ENCODE data around the gene DAGLB.

DAGLB gene

GRCh38 chr7:6447581-6448199, at the start of gene DAGLB:
DAGLB (minus strand) TSS chr7:6447954; CDS start chr7:6447842, 112 bp downstream.
- TF ChIP-seq EZH2 (IDR thresholded peaks at IDR 0.05; ENCODE audit: borderline replicate concordance, low read length) (no peak), CTCF (IDR thresholded peaks at IDR 0.05; ENCODE audit: low read length) (no peak)
- H3K4me1 ChIP-seq (ENCODE audit: insufficient read depth, low read length, severe bottlenecking): peaks cover 15% of the 10 kb centered on the region
- H4K20me1 ChIP-seq (ENCODE audit: insufficient read depth, low read length): no peaks in the 10 kb centered on the region
- no peaks in the 10 kb centered on the region for H3K27me3 ChIP-seq (ENCODE audit: insufficient read depth, low read length)
- H3K27ac ChIP-seq (ENCODE audit: low read depth, low read length, poor library complexity, severe bottlenecking): peak within 1 kb of the TSS; percentile 37
- H3K9me2 ChIP-seq (ENCODE audit: low read depth, low read length): no peaks in the 10 kb centered on the region
- H3K79me2 ChIP-seq (ENCODE audit: insufficient read depth, low read length): no peaks in the 10 kb centered on the region; the same call in none of the 2 replicates
- peak within 1 kb of the TSS; percentile 90 for H3K4me2 ChIP-seq (ENCODE audit: low read length)
- peak within 1 kb of the TSS; percentile 85 for H3K4me3 ChIP-seq (ENCODE audit: low read depth, low read length, poor library complexity, severe bottlenecking)
- H3F3A ChIP-seq (ENCODE audit: insufficient read depth, low read length): no peaks in the 10 kb centered on the region
- H3K36me3 ChIP-seq (ENCODE audit: insufficient read depth, low read length): peaks cover 28% of the 10 kb centered on the region
- H3K9ac ChIP-seq (ENCODE audit: low read length): peak within 1 kb of the TSS; percentile 93
- no peaks in the 10 kb centered on the region for H3K9me3 ChIP-seq (ENCODE audit: low read length)
- H2AFZ ChIP-seq (ENCODE audit: low read length): 0 out of 2 replicates have a peak within 1 kb of the TSS, but pooled peaks have one; percentile 31

- Histone ChIP-seq H3K36me3 (ENCODE audit: insufficient read depth, low read length) (no peaks in the 10 kb centered on the region), H3K27ac (ENCODE audit: low read depth, low read length, poor library complexity, severe bottlenecking) (no peak overlapping the region), H3K79me2 (ENCODE audit: insufficient read depth, low read length) (no peaks in the 10 kb centered on the region), H4K20me1 (ENCODE audit: insufficient read depth, low read length) (no peaks in the 10 kb centered on the region), H3K4me3 (ENCODE audit: low read depth, low read length, poor library complexity, severe bottlenecking) (no peak overlapping the region), H3K9me3 (ENCODE audit: low read length) (no peaks in the 10 kb centered on the region), H3K9me2 (ENCODE audit: low read depth, low read length) (no peaks in the 10 kb centered on the region), H3F3A (ENCODE audit: insufficient read depth, low read length) (no peaks in the 10 kb centered on the region), H3K4me2 (ENCODE audit: low read length) (no peak overlapping the region), H3K9ac (ENCODE audit: low read length) (no peak overlapping the region), H3K4me1 (ENCODE audit: insufficient read depth, low read length, severe bottlenecking) (no peaks in the 10 kb centered on the region), H2AFZ (ENCODE audit: low read length) (no peak overlapping the region), H3K27me3 (ENCODE audit: insufficient read depth, low read length) (no peaks in the 10 kb centered on the region; the same call in 1 of the 2 replicates)
- TF ChIP-seq CTCF (IDR thresholded peaks at IDR 0.05; ENCODE audit: low read length) (no peak), EZH2 (IDR thresholded peaks at IDR 0.05; ENCODE audit: borderline replicate concordance, low read length) (no peak)
Measured at GRCh38 chr7:6497637-6497905, 49.8 kb upstream of the DAGLB start.

DNA sequence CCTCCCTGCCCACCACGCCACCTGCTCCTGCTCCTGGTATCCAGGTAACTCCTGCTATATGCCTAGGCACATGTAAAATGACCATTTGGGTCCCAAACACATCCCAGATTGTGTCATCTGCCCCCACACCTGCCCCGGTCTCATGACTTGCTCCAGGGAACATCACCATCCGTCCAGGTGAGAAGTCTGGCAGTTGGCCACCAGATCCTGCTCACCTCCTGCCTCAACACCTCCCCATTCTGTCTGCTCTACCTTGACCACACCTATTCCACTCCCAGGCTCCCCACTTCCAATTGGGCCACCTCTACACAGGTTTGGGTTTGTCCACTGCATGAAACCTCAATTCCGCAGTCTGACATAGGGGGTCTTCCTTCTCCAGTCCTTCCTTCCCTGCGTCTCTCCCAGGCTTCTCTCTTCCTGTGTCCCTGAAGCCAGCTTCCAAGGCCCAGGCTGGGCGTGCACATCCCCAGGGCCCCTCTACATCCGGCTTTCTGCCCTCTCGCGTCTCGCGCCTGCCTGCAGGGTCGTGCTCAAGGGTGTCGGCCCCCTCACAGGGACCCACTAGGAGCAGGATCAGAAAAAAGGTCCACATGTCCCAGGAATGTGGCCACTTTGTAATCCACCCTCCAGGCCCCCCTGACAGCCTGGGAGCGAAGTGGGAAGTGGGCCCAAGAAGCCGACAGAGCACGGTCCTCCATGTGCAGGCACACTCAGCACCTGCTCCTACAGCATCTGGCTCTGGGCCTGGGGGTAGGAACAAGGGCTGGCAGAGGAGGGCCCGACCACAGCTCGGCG, 49.3 kb upstream of the DAGLB start:
- TF ChIP-seq CTCF (IDR thresholded peaks at IDR 0.05; ENCODE audit: low read length) (no peak), EZH2 (IDR thresholded peaks at IDR 0.05; ENCODE audit: borderline replicate concordance, low read length) (no peak)
- Histone ChIP-seq H3K36me3 (ENCODE audit: insufficient read depth, low read length) (no peaks in the 10 kb centered on the region), H3K4me1 (ENCODE audit: insufficient read depth, low read length, severe bottlenecking) (no peaks in the 10 kb centered on the region), H3K4me3 (ENCODE audit: low read depth, low read length, poor library complexity, severe bottlenecking) (no peak overlapping the region), H4K20me1 (ENCODE audit: insufficient read depth, low read length) (no peaks in the 10 kb centered on the region), H3K27ac (ENCODE audit: low read depth, low read length, poor library complexity, severe bottlenecking) (no peak overlapping the region), H3F3A (ENCODE audit: insufficient read depth, low read length) (no peaks in the 10 kb centered on the region), H3K9ac (ENCODE audit: low read length) (no peak overlapping the region), H3K79me2 (ENCODE audit: insufficient read depth, low read length) (no peaks in the 10 kb centered on the region), H3K27me3 (ENCODE audit: insufficient read depth, low read length) (no peaks in the 10 kb centered on the region; the same call in 1 of the 2 replicates), H3K9me3 (ENCODE audit: low read length) (no peaks in the 10 kb centered on the region), H3K9me2 (ENCODE audit: low read depth, low read length) (no peaks in the 10 kb centered on the region), H2AFZ (ENCODE audit: low read length) (no peak overlapping the region), H3K4me2 (ENCODE audit: low read length) (no peak overlapping the region)

Data from OCI-LY1 (cell line).